Cardiac fibroblast (primary cell): ENCODE results near the gene DIAPH1.
A peak's percentile ranks its signal among the peaks of the same experiment; 100 is the strongest.

Experiments
- DNase-seq, 2 donors: peaks; one replicate each; pipeline versions ENCODE4 v3.0.0 to v3.0.0-alpha.2; 2010; ENCODE audit warnings: low read depth in 2 of 2
- H3K4me3 ChIP-seq, 2 donors: replicated peaks in 1 of 2; 1 replicate in 1 of 2; 2 replicates in 1 of 2; pipeline ENCODE4 v1.5.1; 2011; ENCODE audit warnings: low read depth in 2 of 2, low read length in 2 of 2, mild to moderate bottlenecking in 2 of 2, moderate library complexity in 1 of 2
- CTCF ChIP-seq: IDR thresholded peaks from one replicate; pipeline ENCODE4 v1.5.1; 2011; ENCODE audit warnings: low read depth, mild to moderate bottlenecking, low read length, inconsistent platforms

DIAPH1 gene

GRCh38 chr5:141608046-141608445 is 10.8 kb downstream of the DIAPH1 start:
- DNase-seq: no peak
- H3K4me3 ChIP-seq: no peak overlapping the region

GRCh38 chr5:141605523-141606277 is 13.1 kb downstream of the DIAPH1 start:
- peak; percentile 80 to 92 for DNase-seq
- no peak for TF ChIP-seq CTCF
- H3K4me3 ChIP-seq: no peak overlapping the region

More at GRCh38 chr5:141608046-141608445, 10.8 kb downstream of the DIAPH1 start:
- TF ChIP-seq CTCF: no peak

GRCh38 chr5:141603923-141604717 is 14.7 kb downstream of the DIAPH1 start:
- DNase-seq: peak; percentile 91 to 98
- no peak overlapping the region for H3K4me3 ChIP-seq
- TF ChIP-seq CTCF: no peak

GRCh38 chr5:141602606-141603005 is 16.2 kb downstream of the DIAPH1 start:
- no peak for DNase-seq
- H3K4me3 ChIP-seq: no peak overlapping the region
- TF ChIP-seq CTCF: no peak

- H3K4me3 ChIP-seq: no peak overlapping the region
- TF ChIP-seq CTCF: no peak
- DNase-seq: peak in 1 of 2 donors; percentile 67
These were observed 20.1 kb downstream of the DIAPH1 start for GRCh38 chr5:141598391-141599345.

- no peak for DNase-seq
- no peak for TF ChIP-seq CTCF
- H3K4me3 ChIP-seq: no peak overlapping the region
These were observed 21.0 kb downstream of the DIAPH1 start for GRCh38 chr5:141597814-141598213.
